H1 (cell line): ENCODE measurements around the gene ERC1. TPM values are rescaled to one million over a fixed set of nuclear protein-coding genes. Genes with fewer than 3 reads are reported as not detected.

ENCODE experiments used
- CTCF ChIA-PET: fragments of 300-600 bp; sonication (Branson Sonifier 250); formaldehyde crosslinking; loops from one replicate; lab custom pipeline; 2021; ENCODE audit not compliant: partially characterized antibody; lab: Charles Lee
- POLR2A ChIA-PET: fragments of 300-600 bp; sonication (Branson Sonifier 250); formaldehyde crosslinking; loops from one replicate; lab custom pipeline; 2021; ENCODE audit warnings: inconsistent platforms; ENCODE audit not compliant: partially characterized antibody; lab: Charles Lee
- DNase-seq, 2 experiments: peaks; one replicate each; pipeline versions ENCODE4 v3.0.0 to v3.0.0-alpha.2; 2010 to 2022; ENCODE audit warnings: low spot score in 2 of 2, low read depth in 1 of 2, mixed read lengths in 1 of 2
- FAIRE-seq: peaks from 2 replicates; lab custom pipeline; 2011; peaks lifted over from hg19 to GRCh38; lab: Jason Lieb, UNC
- H2AFZ ChIP-seq: 2 replicates; pipeline ENCODE4 v1.8.1; 2012; ENCODE audit warnings: low read length, inconsistent platforms
- H2AK5ac ChIP-seq: 2 replicates; pipeline ENCODE4 v1.6.1; 2013; ENCODE audit warnings: low read depth, low read length
- H2BK120ac ChIP-seq: replicated peaks from 2 replicates; pipeline ENCODE3; 2013; ENCODE audit warnings: low read depth, low read length, inconsistent platforms
- H2BK12ac ChIP-seq: 2 replicates; pipeline ENCODE4 v1.6.1; 2013; ENCODE audit warnings: low read depth, low read length
- H2BK15ac ChIP-seq: 2 replicates; pipeline ENCODE4 v1.6.1; 2013; ENCODE audit warnings: low read length
- H2BK20ac ChIP-seq: 2 replicates; pipeline ENCODE4 v1.6.1; 2013; ENCODE audit warnings: low read length
- H2BK5ac ChIP-seq: 2 replicates; pipeline ENCODE4 v1.6.1; 2013; ENCODE audit warnings: low read depth, low read length
- H3K14ac ChIP-seq: 2 replicates; pipeline ENCODE4 v1.6.1; 2013; ENCODE audit warnings: inconsistent platforms; ENCODE audit not compliant: insufficient read length
- H3K18ac ChIP-seq: 2 replicates; pipeline ENCODE4 v1.6.1; 2013; ENCODE audit warnings: low read length; ENCODE audit errors: extremely low read depth
- H3K23ac ChIP-seq: 2 replicates; pipeline ENCODE4 v1.6.1; 2013; ENCODE audit warnings: inconsistent platforms; ENCODE audit not compliant: insufficient read length
- H3K23me2 ChIP-seq: 2 replicates; pipeline ENCODE4 v1.6.1; 2013; ENCODE audit warnings: low read depth, low read length
- H3K27ac ChIP-seq: 2 replicates; pipeline ENCODE4 v1.6.1; 2011; ENCODE audit warnings: low read depth, low read length, inconsistent platforms
- H3K27me3 ChIP-seq, 4 experiments: replicated peaks in 1 of 4; 1 replicate in 1 of 4; 2 replicates in 3 of 4; pipeline versions ENCODE4 v1.6.1 to v1.8.1; 2011 to 2013; ENCODE audit warnings: low read length in 3 of 4, mild to moderate bottlenecking in 3 of 4, inconsistent platforms in 2 of 4, mixed read lengths in 2 of 4, moderate library complexity in 1 of 4; ENCODE audit not compliant: control insufficient read depth in 3 of 4, insufficient read depth in 3 of 4; ENCODE audit errors: extremely low read depth in 1 of 4
- H3K36me3 ChIP-seq, 4 experiments: 2 replicates each; pipeline versions ENCODE4 v1.6.1 to v1.8.1; 2011 to 2013; ENCODE audit warnings: mild to moderate bottlenecking in 4 of 4, low read length in 3 of 4, moderate library complexity in 2 of 4, control low read depth in 1 of 4, inconsistent platforms in 1 of 4; ENCODE audit not compliant: insufficient read depth in 4 of 4, control insufficient read depth in 2 of 4
- H3K4ac ChIP-seq: replicated peaks from 2 replicates; pipeline ENCODE3; 2013; ENCODE audit warnings: low read length, low read depth, mixed read lengths, inconsistent platforms; ENCODE audit not compliant: insufficient read length
- H3K4me1 ChIP-seq, 4 experiments: replicated peaks in 1 of 4; 1 replicate in 1 of 4; 2 replicates in 3 of 4; pipeline versions ENCODE4 v1.6.1 to v1.8.1; 2011 to 2013; ENCODE audit warnings: low read length in 3 of 4, inconsistent platforms in 2 of 4, mixed read lengths in 1 of 4; ENCODE audit not compliant: insufficient read depth in 4 of 4, control insufficient read depth in 3 of 4
- H3K4me2 ChIP-seq, 2 experiments: 2 replicates each; pipeline versions ENCODE4 v1.6.1 to v1.8.1; 2011 to 2013; ENCODE audit warnings: low read depth in 2 of 2, low read length in 2 of 2, control low read depth in 1 of 2, inconsistent platforms in 1 of 2, mild to moderate bottlenecking in 1 of 2; ENCODE audit not compliant: insufficient read depth in 1 of 2
- H3K4me3 ChIP-seq, 4 experiments: fragments of 200-600, 300-600 bp in 1 of 4; sonication (generic), shearing (Covaris generic), sonication (Bioruptor Twin) in 1 of 4; 2 replicates each; pipeline versions ENCODE4 v1.5.1 to v1.8.1; 2011 to 2016; ENCODE audit warnings: low read length in 4 of 4, low read depth in 3 of 4, control low read depth in 2 of 4, inconsistent platforms in 2 of 4, mild to moderate bottlenecking in 2 of 4, mixed read lengths in 1 of 4, moderate library complexity in 1 of 4; ENCODE audit not compliant: insufficient read depth in 2 of 4; ENCODE audit errors: extremely low read depth in 1 of 4
- H3K56ac ChIP-seq: replicated peaks from 2 replicates; pipeline ENCODE3; 2013; ENCODE audit warnings: low read depth, mild to moderate bottlenecking, mixed read lengths, low read length, inconsistent platforms; ENCODE audit not compliant: insufficient read length
- H3K79me1 ChIP-seq: 2 replicates; pipeline ENCODE4 v1.6.1; 2013; ENCODE audit warnings: low read depth, low read length, control low read depth
- H3K79me2 ChIP-seq, 2 experiments: 2 replicates each; pipeline versions ENCODE4 v1.6.1 to v1.8.1; 2012 to 2013; ENCODE audit warnings: low read length in 2 of 2, mild to moderate bottlenecking in 2 of 2, inconsistent platforms in 1 of 2; ENCODE audit not compliant: insufficient read depth in 2 of 2, control insufficient read depth in 1 of 2
- H3K9ac ChIP-seq, 4 experiments: replicated peaks in 1 of 4; 1 replicate in 1 of 4; 2 replicates in 3 of 4; pipeline versions ENCODE4 v1.6.1 to v1.8.1; 2011 to 2013; ENCODE audit warnings: low read depth in 3 of 4, low read length in 3 of 4, control low read depth in 2 of 4, mild to moderate bottlenecking in 2 of 4, moderate library complexity in 2 of 4, inconsistent platforms in 1 of 4; ENCODE audit errors: extremely low read depth in 1 of 4
- H3K9me3 ChIP-seq, 2 experiments: 2 replicates each; pipeline versions ENCODE4 v1.6.1 to v1.8.1; 2012 to 2013; ENCODE audit warnings: mild to moderate bottlenecking in 2 of 2, moderate library complexity in 2 of 2, control low read depth in 1 of 2, inconsistent platforms in 1 of 2, low read depth in 1 of 2, low read length in 1 of 2, mixed read lengths in 1 of 2; ENCODE audit not compliant: insufficient read depth in 2 of 2
- H4K20me1 ChIP-seq, 2 experiments: replicated peaks in 1 of 2; 2 replicates each; pipeline versions ENCODE3 to v1.8.1; 2011 to 2013; ENCODE audit warnings: inconsistent platforms in 2 of 2, low read length in 2 of 2, mild to moderate bottlenecking in 1 of 2; ENCODE audit not compliant: insufficient read depth in 2 of 2, control insufficient read depth in 1 of 2
- H4K5ac ChIP-seq: 2 replicates; pipeline ENCODE4 v1.6.1; 2013; ENCODE audit warnings: low read length, low read depth, mixed read lengths, inconsistent platforms; ENCODE audit not compliant: insufficient read length
- H4K8ac ChIP-seq: 2 replicates; pipeline ENCODE4 v1.8.0; 2013; ENCODE audit warnings: mild to moderate bottlenecking, moderate library complexity, low read length, inconsistent platforms; ENCODE audit not compliant: insufficient read depth; ENCODE audit errors: extremely low read depth
- H4K91ac ChIP-seq: replicated peaks from 2 replicates; pipeline ENCODE3; 2013; ENCODE audit warnings: low read length, mixed read lengths, inconsistent platforms; ENCODE audit not compliant: insufficient read length
- FOSL1 ChIP-seq: IDR thresholded peaks from 2 replicates; pipeline ENCODE4 v1.6.1; 2011; ENCODE audit warnings: mild to moderate bottlenecking, low read depth, low read length, moderate library complexity; ENCODE audit not compliant: insufficient read depth
- RBBP5 ChIP-seq: IDR thresholded peaks from 2 replicates; pipeline ENCODE4 v1.7.1; 2012; ENCODE audit warnings: low read depth, mild to moderate bottlenecking, inconsistent platforms, low read length, moderate library complexity, borderline replicate concordance
- SP1 ChIP-seq: IDR thresholded peaks from 2 replicates; pipeline ENCODE4 v1.6.1; 2011; ENCODE audit warnings: low read depth, low read length
- SUZ12 ChIP-seq: fragments of 200-600 bp; sonication (generic); IDR thresholded peaks from 2 replicates; pipeline ENCODE4 v1.6.1; 2012; ENCODE audit warnings: mild to moderate bottlenecking, inconsistent platforms, low read length, moderate library complexity, mixed read lengths
- TAF7 ChIP-seq: optimal IDR thresholded peaks from 2 replicates; pipeline ENCODE3; 2011; ENCODE audit warnings: low read depth, mild to moderate bottlenecking, inconsistent platforms, low read length, moderate library complexity, borderline replicate concordance
- YY1 ChIP-seq: IDR thresholded peaks from 2 replicates; pipeline ENCODE4 v1.6.1; 2011; ENCODE audit warnings: low read depth, mild to moderate bottlenecking, low read length
- ZNF274 ChIP-seq: IDR thresholded peaks from 2 replicates; pipeline ENCODE4 v1.7.0; 2012; ENCODE audit warnings: low read length, borderline replicate concordance; ENCODE audit errors: extremely low read depth
- WGBS, 2 experiments: shearing (Covaris generic) in 1 of 2; methylation state at CpG; one replicate each; pipeline versions ENCODE4 v1.1.6 to v1.1.7; 2013 to 2015; ENCODE audit warnings: low lambda C conversion rate in 2 of 2, mixed read lengths in 2 of 2, inconsistent platforms in 1 of 2, low coverage in 1 of 2, missing lambda C conversion rate in 1 of 2; ENCODE audit not compliant: insufficient replicate concordance in 2 of 2, insufficient coverage in 1 of 2, insufficient read length in 1 of 2; ENCODE audit errors: extremely low coverage in 1 of 2, missing lambda C conversion rate in 1 of 2; 5-methylcytosine and 5-hydroxymethylcytosine counted together
- polyA plus RNA-seq, 7 experiments: library from polyadenylated mRNA; depleted of rRNA in 3 of 7; stranded (reverse) in 5 of 7; unstranded in 2 of 7; fragments of >200 nt in 5 of 7; fragments of 200-250 nt in 2 of 7; gene quantifications; 1 replicate in 5 of 7; 2 replicates in 1 of 7; 4 replicates in 1 of 7; pipeline versions ENCODE4 v1.2.1 to v1.2.3, GENCODE V29; 2011 to 2013; ENCODE audit warnings: missing spikeins in 2 of 7, mixed read lengths in 2 of 7
- total RNA-seq: library from RNA; stranded (reverse); fragmentation: NEBNext Ultra II Directional; extraction: Animal tissue kit (Norgen Biotek cat#: 25700); gene quantifications from 2 replicates; pipeline ENCODE4 v1.2.1, GENCODE V29; 2021
- TF ChIP-seq, protein P1 (sequence below): IDR thresholded peaks from 2 replicates; pipeline ENCODE4 v1.6.1; 2012; ENCODE audit warnings: inconsistent platforms

The ERC1 gene
- total and polyA plus RNA-seq, 2 of the 8 experiments (the other 6 are each of a cell fraction or from before 2014, with no cell fraction given), result 7.8 to 45.7 TPM

DNA sequence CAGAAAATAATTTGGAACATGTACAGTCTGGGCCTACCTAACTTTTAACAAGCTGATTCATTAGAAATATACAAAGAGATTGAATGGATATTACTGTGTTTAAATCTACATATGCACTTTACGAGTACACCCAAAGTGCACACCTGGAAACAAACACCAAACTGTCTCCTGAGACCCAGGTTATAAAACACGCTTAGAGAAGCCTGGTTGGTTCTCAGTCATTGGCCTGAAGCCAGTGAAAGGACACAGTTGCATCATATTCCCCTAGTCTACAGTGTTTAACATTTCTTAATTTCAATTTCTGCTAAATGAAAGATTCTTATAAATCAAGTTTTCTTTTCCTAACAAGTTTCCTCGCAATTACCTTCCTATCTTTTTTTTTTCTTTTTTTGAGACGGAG lies 393.9 kb downstream of the ERC1 start:
- peaks cover 0 to 17% of the 10 kb centered on the region in 2 experiments; a peak in 2 of 4 replicates for H3K9me3 ChIP-seq
- H2AK5ac ChIP-seq, result no peak overlapping the region
- no peak overlapping the region for H2BK120ac ChIP-seq
- no peak for TF ChIP-seq RBBP5
- no peak for TF ChIP-seq SUZ12
- TF ChIP-seq, protein P1, sequence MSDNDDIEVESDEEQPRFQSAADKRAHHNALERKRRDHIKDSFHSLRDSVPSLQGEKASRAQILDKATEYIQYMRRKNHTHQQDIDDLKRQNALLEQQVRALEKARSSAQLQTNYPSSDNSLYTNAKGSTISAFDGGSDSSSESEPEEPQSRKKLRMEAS, result no peak
- no peak for TF ChIP-seq TAF7
- TF ChIP-seq SP1, result no peak
- TF ChIP-seq FOSL1, result no peak
- no peak for TF ChIP-seq ZNF274
- no peak for TF ChIP-seq YY1
- H3K4me2 ChIP-seq, result no peak overlapping the region
- no peak overlapping the region for H2BK15ac ChIP-seq
- H2BK5ac ChIP-seq, result no peak overlapping the region
- H3K79me1 ChIP-seq, result no peaks in the 10 kb centered on the region
- ChIA-PET POLR2A (no interaction called here), CTCF (interaction anchor here (0.6 kb wide), 1 partner anchor 119 kb away, joined by 3 read pairs; no protein-coding TSS in a partner anchor)
- H4K91ac ChIP-seq, result no peak overlapping the region
- H3K23ac ChIP-seq, result no peak overlapping the region
- H3K27ac ChIP-seq, result no peak overlapping the region
- no peaks in the 10 kb centered on the region for H3K79me2 ChIP-seq
- no peaks in the 10 kb centered on the region for H3K27me3 ChIP-seq
- no peaks in the 10 kb centered on the region for H3K23me2 ChIP-seq
- DNase-seq, result no peak
- peaks cover 0 to 7% (median 0%) of the 10 kb centered on the region in 4 experiments; a peak in 1 of 8 replicates for H3K36me3 ChIP-seq
- FAIRE-seq, result no peak
- H2BK12ac ChIP-seq, result no peak overlapping the region
- H3K4me3 ChIP-seq, result no peak overlapping the region
- H3K56ac ChIP-seq, result no peak overlapping the region
- H2BK20ac ChIP-seq, result no peak overlapping the region
- 93 to 100% methylated on average over 1 to 3 of the region's 4 CpGs for WGBS, 2 experiments
- no peak overlapping the region for H3K4ac ChIP-seq
- H4K20me1 ChIP-seq, result no peaks in the 10 kb centered on the region
- no peak overlapping the region for H2AFZ ChIP-seq
- no peak overlapping the region for H3K18ac ChIP-seq
- H3K9ac ChIP-seq, result no peak overlapping the region
- no peak overlapping the region for H4K5ac ChIP-seq
- no peak overlapping the region for H3K14ac ChIP-seq
- no peaks in the 10 kb centered on the region for H3K4me1 ChIP-seq
- H4K8ac ChIP-seq, result no peak overlapping the region
